H7 (cell line): ENCODE measurements around the gene ACADM. TPM values are rescaled to one million over a fixed set of nuclear protein-coding genes. Genes with fewer than 3 reads are reported as not detected.
A peak's percentile ranks its signal among the peaks of the same experiment; 100 is the strongest.
"Not testable (repeated sequence)": the region's sequence is repeated elsewhere in the genome, so short reads cannot be mapped to it uniquely, and the experiment has no call there.

Experiments
- DNase-seq: peaks from one replicate; pipeline ENCODE4 v3.0.0; 2012
- H3K27me3 ChIP-seq: 2 replicates; pipeline ENCODE4 v1.6.0; 2011; ENCODE audit warnings: mild to moderate bottlenecking, low read length; ENCODE audit not compliant: control insufficient read depth, insufficient read depth
- H3K36me3 ChIP-seq: replicated peaks from 2 replicates; pipeline ENCODE4 v1.5.1; 2011; ENCODE audit warnings: low read length; ENCODE audit not compliant: control insufficient read depth, insufficient read depth
- H3K4me3 ChIP-seq: 2 replicates; pipeline ENCODE4 v1.5.1; 2011; ENCODE audit warnings: low read depth, mild to moderate bottlenecking, control low read depth, low read length, moderate library complexity; ENCODE audit not compliant: insufficient read depth
- total RNA-seq: library from RNA; depleted of rRNA; stranded (reverse); fragments of >200 nt; shearing (Covaris generic); gene quantifications from 2 replicates; pipeline ENCODE4 v1.2.3, GENCODE V29; 2014

ACADM gene
- total RNA-seq, 1 experiment from 2014 or later: 69.5 TPM

DNA sequence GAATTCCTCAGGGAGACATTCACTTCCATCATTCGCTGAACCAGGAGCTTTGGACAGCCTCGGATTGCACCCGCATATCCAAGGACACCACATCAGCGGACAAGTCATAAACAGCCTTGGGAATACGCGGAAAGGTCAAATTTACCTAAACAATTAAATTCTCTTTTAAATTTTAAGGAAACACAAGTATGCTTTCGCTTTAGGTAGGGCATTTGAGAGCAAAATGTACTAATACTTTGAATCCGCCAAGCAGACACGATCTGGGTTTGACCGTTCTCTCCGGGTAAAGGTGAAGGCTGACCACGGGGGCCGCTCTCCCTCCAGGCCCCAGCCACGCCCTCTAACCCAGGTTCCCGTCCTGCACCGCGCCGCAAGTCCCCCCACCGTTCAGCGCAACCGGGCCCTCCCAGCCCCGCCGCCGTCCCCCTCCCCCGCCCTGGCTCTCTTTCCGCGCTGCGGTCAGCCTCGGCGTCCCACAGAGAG, 479 bp upstream of the ACADM start:
- peak overlapping the region; percentile 87 for H3K4me3 ChIP-seq
- H3K27me3 ChIP-seq: no peaks in the 10 kb centered on the region
- no peaks in the 10 kb centered on the region for H3K36me3 ChIP-seq
- DNase-seq: peak; percentile 93

DNA sequence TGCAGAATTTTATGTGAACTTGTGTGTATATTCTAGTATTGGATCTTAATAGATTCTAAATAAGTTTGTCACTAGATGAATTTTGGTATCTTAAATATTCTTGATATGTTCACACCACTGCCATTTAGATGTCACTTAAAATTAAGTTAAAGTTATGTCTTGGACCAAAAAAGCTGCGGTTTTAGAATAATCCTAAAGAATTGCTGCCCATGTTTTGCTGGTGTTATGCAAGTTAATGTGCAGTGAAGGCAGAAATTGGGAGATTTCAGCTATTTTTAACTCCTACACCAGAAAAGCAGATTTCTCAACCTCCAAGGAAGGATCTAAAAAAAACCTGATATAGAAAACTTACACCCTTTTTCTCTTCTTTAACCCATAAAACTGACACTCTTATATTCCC, 757 bp downstream of the ACADM start:
- H3K27me3 ChIP-seq: no peaks in the 10 kb centered on the region
- DNase-seq: no peak
- no peaks in the 10 kb centered on the region for H3K36me3 ChIP-seq
- peak overlapping the region; percentile 87 for H3K4me3 ChIP-seq

DNA sequence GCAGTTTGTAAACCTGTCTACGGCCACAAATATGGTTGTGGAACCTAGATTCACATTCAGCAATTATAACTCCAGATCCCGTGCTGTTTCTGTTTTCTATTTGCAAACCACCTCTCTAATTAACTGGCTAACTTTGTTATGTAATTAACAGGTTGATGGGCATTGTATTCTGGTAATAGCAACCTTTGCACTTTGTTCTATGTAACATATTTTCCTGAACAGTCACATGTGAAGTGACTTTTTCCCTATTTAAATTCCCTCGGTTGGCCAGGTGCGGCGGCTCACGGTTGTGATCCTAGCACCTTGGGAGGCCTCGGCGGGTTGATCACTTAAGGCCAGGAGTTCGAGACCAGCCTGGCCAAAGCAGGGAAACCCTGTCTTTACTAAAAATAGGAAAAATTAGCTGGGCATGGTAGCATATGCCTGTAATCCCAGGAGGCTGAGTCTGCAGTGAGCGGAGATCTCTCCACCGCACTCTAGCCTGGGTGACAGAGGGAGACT, 1.4 kb downstream of the ACADM start:
- Histone ChIP-seq H3K36me3 (no peaks in the 10 kb centered on the region), H3K27me3 (no peaks in the 10 kb centered on the region), H3K4me3 (peak overlapping the region; percentile 87; the same call in 1 of the 2 replicates)
- peak; percentile 22 for DNase-seq

DNA sequence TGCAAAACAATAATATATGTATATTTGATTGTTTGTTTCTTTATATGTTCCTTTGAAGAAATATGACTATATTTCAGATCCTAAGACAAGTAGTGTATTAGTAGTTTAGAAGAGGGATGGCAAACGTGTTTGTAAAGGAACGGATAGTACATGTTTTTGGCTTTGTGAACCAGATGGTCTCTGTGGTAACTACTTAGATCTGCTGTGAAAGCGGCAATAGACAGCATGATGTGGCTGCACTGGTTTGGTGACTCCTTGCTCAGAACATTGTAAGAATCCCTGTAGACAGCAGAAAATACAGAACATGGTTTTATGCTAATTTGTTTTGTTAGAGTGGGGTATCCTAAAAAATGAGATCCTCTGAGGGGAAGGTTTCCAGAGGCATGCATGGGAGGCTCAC, 3.1 kb downstream of the ACADM start:
- Histone ChIP-seq H3K4me3 (no peak overlapping the region), H3K36me3 (no peaks in the 10 kb centered on the region), H3K27me3 (no peaks in the 10 kb centered on the region)
- DNase-seq: no peak

DNA sequence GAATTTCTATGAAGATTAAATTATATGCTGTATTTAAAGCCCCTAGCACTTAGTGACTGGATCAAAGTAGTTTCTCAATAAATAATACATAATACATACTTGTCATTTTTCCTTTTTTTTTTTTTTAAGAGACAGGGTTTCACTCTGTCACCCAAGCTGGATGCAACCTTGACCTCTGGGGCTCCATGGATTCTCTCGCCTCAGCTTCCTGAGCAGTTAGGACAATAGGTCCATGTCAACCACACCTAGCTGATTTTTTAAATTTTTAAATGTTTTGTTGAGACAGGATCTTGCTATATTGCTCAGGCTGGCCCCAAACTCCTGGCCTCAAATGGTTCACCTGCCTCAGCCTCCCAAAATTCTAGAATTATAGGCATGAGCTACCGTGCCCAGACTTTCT, 5.9 kb downstream of the ACADM start:
- no peaks in the 10 kb centered on the region for H3K27me3 ChIP-seq
- H3K36me3 ChIP-seq: peaks cover 2% of the 10 kb centered on the region
- no peak overlapping the region for H3K4me3 ChIP-seq
- no peak for DNase-seq

DNA sequence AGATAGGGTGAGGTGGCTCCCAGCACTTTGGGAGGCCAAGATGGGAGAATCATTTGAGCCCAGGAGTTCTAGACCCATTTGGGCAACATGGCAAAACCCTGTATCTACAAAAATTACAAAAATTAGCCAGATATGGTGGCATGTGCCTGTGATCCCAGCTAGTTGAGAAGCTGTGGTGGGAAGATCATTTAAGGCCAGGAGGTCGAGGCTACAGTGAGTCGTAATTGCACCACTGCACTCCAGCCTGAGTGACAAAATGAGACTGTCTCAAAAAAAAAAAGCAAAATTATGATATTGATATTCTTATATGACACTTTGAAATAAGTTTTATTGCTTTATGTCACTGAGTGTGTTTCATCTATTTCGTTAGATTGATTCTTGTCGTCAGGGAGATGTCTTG, 7.4 kb downstream of the ACADM start:
- Histone ChIP-seq H3K27me3 (no peaks in the 10 kb centered on the region), H3K4me3 (no peak overlapping the region), H3K36me3 (peaks cover 2% of the 10 kb centered on the region)
- no peak for DNase-seq

DNA sequence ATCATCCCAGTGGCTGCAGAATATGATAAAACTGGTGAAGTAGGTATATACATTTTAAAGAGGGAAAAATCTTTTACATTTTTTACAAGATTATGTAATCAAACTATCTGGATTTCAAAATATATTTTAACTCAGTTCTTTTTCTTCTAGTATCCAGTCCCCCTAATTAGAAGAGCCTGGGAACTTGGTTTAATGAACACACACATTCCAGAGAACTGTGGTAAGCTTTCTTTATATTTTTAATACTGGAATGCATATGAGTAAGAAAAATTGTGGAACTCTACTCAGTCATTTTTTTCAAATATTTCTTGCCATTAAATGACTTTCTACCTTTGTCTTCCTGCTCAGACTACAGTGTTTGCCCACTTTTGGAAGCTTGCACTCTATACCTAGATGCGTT, 8.2 kb downstream of the ACADM start:
- Histone ChIP-seq H3K4me3 (no peak overlapping the region), H3K36me3 (peaks cover 2% of the 10 kb centered on the region), H3K27me3 (no peaks in the 10 kb centered on the region)
- DNase-seq: no peak

DNA sequence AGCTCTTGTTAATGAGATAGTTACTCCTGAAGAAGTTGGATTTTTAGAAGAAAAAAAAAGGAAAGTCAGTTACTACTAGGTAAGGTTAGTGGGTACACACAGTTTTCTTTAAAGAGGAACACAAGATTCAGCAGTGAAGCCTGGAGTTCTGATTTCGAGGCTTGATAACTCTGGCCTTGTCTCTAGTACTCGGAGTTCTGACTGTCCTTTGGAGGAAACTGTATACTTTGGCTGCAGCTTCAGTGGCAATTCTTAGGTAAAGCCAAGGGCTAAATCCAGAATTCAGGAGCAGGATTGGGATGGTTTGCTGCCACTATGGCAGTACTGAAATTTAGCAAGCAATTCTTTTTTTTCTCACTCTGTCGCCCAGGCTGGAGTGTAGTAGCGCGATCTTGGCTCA, 9.2 kb downstream of the ACADM start:
- Histone ChIP-seq H3K4me3 (no peak overlapping the region), H3K27me3 (no peaks in the 10 kb centered on the region), H3K36me3 (peaks cover 2% of the 10 kb centered on the region)
- DNase-seq: no peak

DNA sequence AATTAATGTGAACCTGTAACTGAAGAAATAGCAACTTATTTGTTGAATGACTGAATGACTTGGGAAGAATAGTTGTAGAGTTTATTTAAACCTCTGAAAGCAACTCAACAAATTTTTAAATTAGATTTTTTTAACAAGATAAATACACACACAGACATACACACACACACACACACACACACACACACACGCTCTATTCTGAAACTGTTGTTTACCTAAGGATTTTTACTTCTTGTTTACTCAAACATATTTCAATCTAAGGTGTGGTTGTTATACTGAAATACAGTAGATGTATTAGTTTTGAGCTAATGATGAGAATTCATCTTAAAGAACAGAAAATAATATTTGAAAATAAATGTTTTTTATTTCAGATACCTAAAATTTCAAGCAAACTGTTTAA, 11.5 kb downstream of the ACADM start:
- DNase-seq: no peak
- peaks cover 4% of the 10 kb centered on the region for H3K36me3 ChIP-seq
- no peaks in the 10 kb centered on the region for H3K27me3 ChIP-seq

DNA sequence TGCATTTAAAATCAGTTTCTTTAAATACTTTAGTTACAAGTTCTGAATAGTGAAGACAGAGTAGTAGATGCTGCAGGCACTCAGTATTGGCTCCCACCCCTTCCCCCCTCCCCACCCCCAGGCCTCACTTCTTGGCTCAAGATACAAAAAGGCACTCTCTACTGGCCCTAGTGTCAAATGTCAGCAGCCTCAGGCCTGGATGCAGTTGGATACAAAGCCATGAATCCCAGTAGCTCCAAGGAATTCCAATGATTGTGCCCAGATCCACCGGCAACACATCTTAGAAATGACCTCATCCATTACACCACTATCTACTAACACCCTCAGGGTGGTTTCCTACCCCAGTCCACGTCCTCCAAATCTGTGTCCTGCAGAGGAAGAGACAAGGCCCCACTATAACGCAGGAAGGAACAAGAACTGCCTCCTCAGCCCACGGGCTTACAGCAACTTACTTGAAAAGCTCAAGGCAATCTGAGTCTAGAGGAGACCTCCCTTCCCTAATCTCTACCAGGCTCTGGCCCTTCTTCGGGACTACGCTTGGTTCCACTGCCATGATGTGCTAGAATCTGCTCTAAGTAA, 17.6 kb downstream of the ACADM start:
- H3K27me3 ChIP-seq: no peaks in the 10 kb centered on the region
- peaks cover 8% of the 10 kb centered on the region for H3K36me3 ChIP-seq
- no peak overlapping the region for H3K4me3 ChIP-seq
- no peak for DNase-seq

More for the DNA sequence above, 11.5 kb downstream of the ACADM start:
- H3K4me3 ChIP-seq: no peak overlapping the region

DNA sequence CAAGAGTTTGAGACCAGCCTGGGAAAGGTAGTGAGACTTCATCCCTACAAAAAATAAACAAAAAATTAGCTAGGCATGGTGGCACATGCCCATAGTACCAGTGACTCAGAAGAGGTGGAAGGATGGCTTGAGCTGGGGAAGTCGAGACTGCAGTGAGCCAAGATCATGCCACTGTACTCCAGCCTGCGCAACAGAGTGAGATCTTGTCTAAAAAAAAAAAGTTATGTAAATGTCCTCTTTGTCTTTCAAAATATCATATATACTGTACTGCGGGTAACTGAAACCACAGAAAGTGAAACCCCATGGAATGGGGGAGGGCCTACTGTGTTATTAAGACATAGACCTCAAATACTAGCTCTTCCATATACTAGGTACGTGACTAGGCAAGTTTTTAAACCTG, 20.8 kb downstream of the ACADM start:
- Histone ChIP-seq H3K4me3 (no peak overlapping the region), H3K27me3 (no peaks in the 10 kb centered on the region)

DNA sequence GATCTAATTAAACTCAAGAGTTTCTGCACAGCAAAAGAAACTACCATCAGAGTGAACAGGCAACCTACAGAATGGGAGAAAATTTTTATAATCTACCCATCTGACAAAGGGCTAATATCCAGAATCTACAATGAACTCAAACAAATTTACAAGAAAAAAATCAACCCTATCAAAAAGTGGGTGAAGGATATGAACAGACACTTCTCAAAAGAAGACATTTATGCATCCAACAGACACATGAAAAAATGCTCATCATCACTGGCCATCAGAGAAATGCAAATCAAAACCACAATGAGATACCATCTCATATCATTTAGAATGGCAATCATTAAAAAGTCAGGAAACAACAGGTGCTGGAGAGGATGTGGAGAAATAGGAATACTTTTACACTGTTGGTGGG, 32.7 kb downstream of the ACADM start:
- H3K36me3 ChIP-seq: peaks cover 12% of the 10 kb centered on the region
- DNase-seq, H3K27me3 ChIP-seq, H3K4me3 ChIP-seq: not testable (repeated sequence)

More for the DNA sequence above, 20.8 kb downstream of the ACADM start:
- DNase-seq: no peak
- peaks cover 8% of the 10 kb centered on the region for H3K36me3 ChIP-seq

DNA sequence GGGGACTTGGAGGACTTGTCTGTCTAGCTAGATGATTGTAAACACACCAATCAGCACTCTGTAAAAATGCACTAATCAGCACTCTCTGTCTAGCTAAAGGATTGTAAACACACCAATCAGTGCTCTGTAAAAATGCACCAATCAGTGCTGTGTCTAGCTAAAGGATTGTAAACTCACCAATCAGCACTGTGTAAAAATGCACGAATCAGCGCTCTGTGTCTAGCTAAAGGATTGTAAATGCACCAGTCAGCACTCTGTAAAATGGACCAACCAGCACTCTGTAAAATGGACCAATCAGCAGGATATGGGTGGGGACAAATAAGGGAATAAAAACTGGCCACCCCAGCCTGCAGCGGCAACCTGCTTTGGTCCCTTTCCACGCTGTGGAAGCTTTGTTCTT, 34.0 kb downstream of the ACADM start:
- H3K36me3 ChIP-seq, DNase-seq, H3K4me3 ChIP-seq, H3K27me3 ChIP-seq: not testable (repeated sequence)

DNA sequence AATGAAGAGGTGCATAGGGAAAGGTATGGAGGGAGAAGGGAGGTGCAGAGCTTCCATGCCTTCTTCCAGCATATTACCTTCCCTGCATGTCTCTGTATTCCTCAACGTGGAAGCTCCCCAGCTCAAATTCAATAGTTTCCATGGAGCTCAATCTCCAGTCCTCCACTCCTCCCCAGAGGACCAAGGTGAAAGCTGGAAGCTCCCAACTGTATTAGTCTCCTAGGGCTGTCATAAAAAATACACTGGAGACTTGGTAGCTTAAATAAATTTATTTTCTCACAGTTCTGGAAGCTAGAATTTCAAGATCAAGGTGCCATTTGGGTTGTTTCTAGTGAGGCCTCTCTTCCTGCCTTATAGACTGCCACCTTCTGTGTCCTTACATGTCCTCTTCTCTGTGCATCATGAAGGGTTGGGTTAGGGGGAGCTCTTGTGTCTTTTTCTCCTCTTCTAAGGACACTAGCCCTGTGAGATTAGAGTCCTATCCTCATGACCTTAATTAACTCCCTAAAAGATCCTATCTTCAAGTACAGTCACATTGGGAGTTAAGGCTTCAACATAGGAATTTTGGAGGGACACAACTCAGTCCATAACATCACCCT, 39.6 kb downstream of the ACADM start:
- no peak for DNase-seq
- no peaks in the 10 kb centered on the region; the same call in 1 of the 2 replicates for H3K36me3 ChIP-seq
- no peaks in the 10 kb centered on the region for H3K27me3 ChIP-seq
- no peak overlapping the region for H3K4me3 ChIP-seq

DNA sequence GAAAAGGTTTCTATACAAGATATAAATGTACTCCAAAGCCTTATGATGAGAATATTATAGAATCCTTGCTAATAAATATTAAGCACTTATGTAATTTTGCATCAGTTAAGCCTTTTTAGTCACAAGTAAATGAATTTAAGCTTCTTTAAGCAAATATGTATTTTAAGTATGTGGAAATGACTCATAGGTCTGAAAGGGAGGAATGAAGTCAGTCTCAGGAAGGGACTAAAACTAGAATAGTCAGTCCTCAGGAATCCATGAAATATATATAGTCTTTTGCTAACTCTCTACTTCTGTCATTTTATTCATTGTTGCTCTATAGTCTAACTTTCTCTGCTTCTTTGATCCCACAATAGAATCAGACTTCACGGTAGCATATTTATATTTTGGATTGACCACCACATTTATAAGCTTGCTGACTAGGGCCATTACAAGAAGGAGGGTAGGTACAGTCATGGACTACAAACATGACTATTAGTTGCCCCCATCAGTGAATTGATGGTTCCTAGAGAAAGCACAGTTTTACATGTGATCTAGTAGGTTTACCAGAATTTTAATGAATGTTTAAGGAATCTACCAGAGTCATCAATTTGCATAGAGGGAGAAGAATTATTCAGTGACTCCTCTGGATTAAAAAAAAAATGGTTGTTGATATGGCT, 41.3 kb downstream of the ACADM start:
- H3K4me3 ChIP-seq: no peak overlapping the region
- DNase-seq: no peak
- no peaks in the 10 kb centered on the region for H3K27me3 ChIP-seq
- H3K36me3 ChIP-seq: no peaks in the 10 kb centered on the region; the same call in 1 of the 2 replicates
